ENCODE results near the gene ZGPAT.

DNA sequence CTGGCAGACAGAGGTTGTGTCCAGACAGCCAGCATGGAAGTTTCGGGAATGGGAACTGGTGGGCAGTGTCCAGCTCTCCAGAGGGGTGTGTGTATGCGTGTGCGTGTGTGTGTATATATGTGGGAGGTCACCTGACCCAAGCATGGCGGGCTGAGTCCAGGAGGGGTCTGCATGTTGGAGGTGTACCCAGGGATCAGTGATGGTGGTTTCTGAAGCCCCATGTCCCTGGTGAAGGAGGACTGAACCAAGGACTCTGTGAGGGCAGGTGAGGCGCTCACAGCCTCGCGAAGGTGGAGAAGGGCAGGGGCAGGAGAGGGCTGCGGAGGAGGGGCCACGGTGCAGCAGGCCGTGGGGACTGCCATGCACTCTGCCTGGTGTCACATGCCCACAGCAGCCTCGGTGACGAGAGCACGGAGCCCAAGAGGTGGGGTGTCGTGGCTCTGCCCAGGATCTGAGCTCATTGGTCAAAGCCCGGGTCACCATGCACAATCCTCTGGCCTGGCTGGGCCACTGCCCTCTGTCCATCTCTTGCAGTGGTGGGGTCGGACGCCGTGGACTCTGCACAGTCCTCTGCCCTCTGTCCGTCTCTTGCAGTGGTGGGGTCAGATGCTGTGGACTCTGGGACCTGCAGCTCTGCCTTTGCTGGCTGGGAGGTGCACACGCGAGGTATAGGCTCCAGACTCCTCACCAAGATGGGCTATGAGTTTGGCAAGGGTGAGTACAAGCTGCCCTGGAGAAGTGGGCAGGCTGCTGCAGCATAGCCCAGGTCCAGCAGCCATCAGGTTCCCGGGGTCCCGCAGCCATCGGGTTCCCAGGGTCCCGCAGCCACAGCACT lies 26.5 kb downstream of the ZGPAT start:
- no peak for TF ChIP-seq EZH2phosphoT487 (IDR thresholded peaks at IDR 0.05; ENCODE audit: borderline replicate concordance, low read length)
- TF ChIP-seq, protein P1, sequence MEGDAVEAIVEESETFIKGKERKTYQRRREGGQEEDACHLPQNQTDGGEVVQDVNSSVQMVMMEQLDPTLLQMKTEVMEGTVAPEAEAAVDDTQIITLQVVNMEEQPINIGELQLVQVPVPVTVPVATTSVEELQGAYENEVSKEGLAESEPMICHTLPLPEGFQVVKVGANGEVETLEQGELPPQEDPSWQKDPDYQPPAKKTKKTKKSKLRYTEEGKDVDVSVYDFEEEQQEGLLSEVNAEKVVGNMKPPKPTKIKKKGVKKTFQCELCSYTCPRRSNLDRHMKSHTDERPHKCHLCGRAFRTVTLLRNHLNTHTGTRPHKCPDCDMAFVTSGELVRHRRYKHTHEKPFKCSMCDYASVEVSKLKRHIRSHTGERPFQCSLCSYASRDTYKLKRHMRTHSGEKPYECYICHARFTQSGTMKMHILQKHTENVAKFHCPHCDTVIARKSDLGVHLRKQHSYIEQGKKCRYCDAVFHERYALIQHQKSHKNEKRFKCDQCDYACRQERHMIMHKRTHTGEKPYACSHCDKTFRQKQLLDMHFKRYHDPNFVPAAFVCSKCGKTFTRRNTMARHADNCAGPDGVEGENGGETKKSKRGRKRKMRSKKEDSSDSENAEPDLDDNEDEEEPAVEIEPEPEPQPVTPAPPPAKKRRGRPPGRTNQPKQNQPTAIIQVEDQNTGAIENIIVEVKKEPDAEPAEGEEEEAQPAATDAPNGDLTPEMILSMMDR (IDR thresholded peaks at IDR 0.05; ENCODE audit: low read depth, low read length, poor library complexity, severe bottlenecking), result no peak

Data from DOHH2 (cell line).